GM18909 (cell line): Measurements from ENCODE around the gene SPSB1.

ENCODE experiments used
- ATAC-seq: cut with Tn5 transposase; IDR thresholded peaks from one replicate; pipeline ENCODE4 v1.9.1; 2021; ENCODE audit warnings: mild to moderate bottlenecking; ENCODE audit not compliant: unreplicated experiment, poor library complexity

Gene SPSB1

GRCh38 chr1:9292361-9293240 lies at the start of gene SPSB1:
TSS of gene SPSB1 (plus strand) at chr1:9292894. CDS start at chr1:9355892, 62,998 bp downstream.
- no peak for ATAC-seq

- ATAC-seq, result no peak
Measured at GRCh38 chr1:9243066-9243739, 49.5 kb upstream of the SPSB1 start.

GRCh38 chr1:9244501-9245229 lies 48.0 kb upstream of the SPSB1 start:
- ATAC-seq, result no peak

- no peak for ATAC-seq
Measured at GRCh38 chr1:9245230-9245619, 47.5 kb upstream of the SPSB1 start.

- no peak for ATAC-seq
Measured at GRCh38 chr1:9245661-9246060, 47.0 kb upstream of the SPSB1 start.

- ATAC-seq, result no peak
Measured at GRCh38 chr1:9246215-9246614, 46.5 kb upstream of the SPSB1 start.

- ATAC-seq, result no peak
Measured at GRCh38 chr1:9246841-9247785, 45.6 kb upstream of the SPSB1 start.

- ATAC-seq, result no peak
Measured at GRCh38 chr1:9247894-9248293, 44.8 kb upstream of the SPSB1 start.

- no peak for ATAC-seq
Measured at GRCh38 chr1:9248341-9249262, 44.1 kb upstream of the SPSB1 start.

- ATAC-seq, result no peak
Measured at GRCh38 chr1:9249263-9249533, 43.5 kb upstream of the SPSB1 start.

GRCh38 chr1:9249534-9250410 lies 42.9 kb upstream of the SPSB1 start:
- no peak for ATAC-seq

GRCh38 chr1:9250411-9251381 lies 42.0 kb upstream of the SPSB1 start:
- ATAC-seq, result no peak

GRCh38 chr1:9251501-9251900 lies 41.2 kb upstream of the SPSB1 start:
- no peak for ATAC-seq

GRCh38 chr1:9253004-9253403 lies 39.7 kb upstream of the SPSB1 start:
- ATAC-seq, result no peak

GRCh38 chr1:9253453-9254105 lies 39.1 kb upstream of the SPSB1 start:
- ATAC-seq, result no peak

GRCh38 chr1:9256332-9256731 lies 36.4 kb upstream of the SPSB1 start:
- no peak for ATAC-seq

GRCh38 chr1:9257851-9258250 lies 34.8 kb upstream of the SPSB1 start:
- no peak for ATAC-seq
